ENCODE results near the gene NDUFB6. TPM values are rescaled to one million over a fixed set of nuclear protein-coding genes. Genes with fewer than 3 reads are reported as not detected.
"Not testable (repeated sequence)": the region's sequence is repeated elsewhere in the genome, so short reads cannot be mapped to it uniquely, and the experiment has no call there.

The NDUFB6 gene
- 10 to 100 TPM; 26.2 to 37.4 (median 30.0) TPM for total RNA-seq

DNA sequence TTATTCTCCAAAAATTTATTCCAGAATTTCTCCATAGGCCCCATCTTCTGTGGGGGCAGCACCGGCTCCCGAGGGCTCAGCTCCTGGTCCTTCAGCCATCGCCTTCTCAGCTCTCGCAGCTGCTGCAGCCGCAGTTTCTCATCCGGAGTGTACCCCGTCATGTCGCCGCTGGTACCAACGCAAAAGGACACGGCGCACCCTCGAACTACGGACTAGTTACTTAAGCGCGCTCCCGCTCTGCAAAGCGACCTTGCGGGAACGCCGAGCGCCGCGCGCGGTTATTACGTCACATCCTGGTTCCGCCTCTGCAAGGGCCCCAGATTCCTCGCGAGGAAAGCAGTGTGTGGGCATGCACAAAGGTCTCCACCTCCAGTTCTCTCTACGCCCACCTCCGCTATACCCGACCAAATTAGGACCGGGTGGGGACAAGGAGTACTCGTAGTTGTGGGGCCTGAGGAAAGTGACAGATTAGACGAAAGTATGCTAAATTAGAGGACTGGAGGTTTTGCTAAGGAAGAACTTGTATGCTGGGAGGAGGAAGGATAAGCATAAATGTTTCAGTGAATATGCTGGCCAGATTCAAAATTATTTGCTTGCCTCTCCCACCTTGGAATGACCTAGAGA is at the start of gene NDUFB6:
Gene NDUFB6 (minus strand): TSS at position 260 of the 624 bp plus-strand sequence. CDS start 99 bp downstream, at position 161.
- intact Hi-C loops (cut with DNase I; ENCODE audit: low total_unique reads): no loop called here
- Histone ChIP-seq H3K4me3 (peak within 1 kb of the TSS; percentile 89 to 91 (median 91)), H3K4me1 (peaks cover 0 to 9% of the 10 kb centered on the region in 2 donors), H3K27ac (peak within 1 kb of the TSS; percentile 92 to 95), H3K27me3 (no peaks in the 10 kb centered on the region), H3K9me3 (no peaks in the 10 kb centered on the region), H3K36me3 (no peaks in the 10 kb centered on the region)
- peak; percentile 88 to 89 for DNase-seq (ENCODE audit: low spot score in 2 of 2)
- peak; percentile 90 to 93 (median 91) for TF ChIP-seq POLR2AphosphoS5 (IDR thresholded peaks at IDR 0.05)
- TF ChIP-seq, protein P1, sequence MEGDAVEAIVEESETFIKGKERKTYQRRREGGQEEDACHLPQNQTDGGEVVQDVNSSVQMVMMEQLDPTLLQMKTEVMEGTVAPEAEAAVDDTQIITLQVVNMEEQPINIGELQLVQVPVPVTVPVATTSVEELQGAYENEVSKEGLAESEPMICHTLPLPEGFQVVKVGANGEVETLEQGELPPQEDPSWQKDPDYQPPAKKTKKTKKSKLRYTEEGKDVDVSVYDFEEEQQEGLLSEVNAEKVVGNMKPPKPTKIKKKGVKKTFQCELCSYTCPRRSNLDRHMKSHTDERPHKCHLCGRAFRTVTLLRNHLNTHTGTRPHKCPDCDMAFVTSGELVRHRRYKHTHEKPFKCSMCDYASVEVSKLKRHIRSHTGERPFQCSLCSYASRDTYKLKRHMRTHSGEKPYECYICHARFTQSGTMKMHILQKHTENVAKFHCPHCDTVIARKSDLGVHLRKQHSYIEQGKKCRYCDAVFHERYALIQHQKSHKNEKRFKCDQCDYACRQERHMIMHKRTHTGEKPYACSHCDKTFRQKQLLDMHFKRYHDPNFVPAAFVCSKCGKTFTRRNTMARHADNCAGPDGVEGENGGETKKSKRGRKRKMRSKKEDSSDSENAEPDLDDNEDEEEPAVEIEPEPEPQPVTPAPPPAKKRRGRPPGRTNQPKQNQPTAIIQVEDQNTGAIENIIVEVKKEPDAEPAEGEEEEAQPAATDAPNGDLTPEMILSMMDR (IDR thresholded peaks at IDR 0.05): no peak

DNA sequence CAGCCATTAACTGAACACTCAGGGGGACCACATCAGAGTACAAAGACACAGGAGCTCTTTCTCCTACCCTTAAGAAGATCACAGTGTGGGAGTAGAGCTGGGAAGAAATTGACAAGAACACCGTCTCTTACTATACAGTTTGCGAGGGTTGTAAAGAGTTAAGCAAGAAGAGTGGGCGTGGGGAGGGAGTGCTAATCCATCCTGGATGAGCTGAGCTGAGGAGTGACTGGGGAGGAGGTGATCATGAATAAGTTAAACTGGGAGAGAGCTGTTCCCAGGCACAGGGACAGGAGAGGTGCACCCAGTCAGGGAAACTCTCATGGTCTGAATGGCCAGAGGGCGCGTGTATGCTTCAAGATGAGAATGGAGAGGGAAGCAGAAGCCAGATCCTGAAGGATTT is 45.3 kb upstream of the NDUFB6 start:
- Histone ChIP-seq H3K27ac (no peak overlapping the region), H3K27me3 (peaks cover 0 to 3% of the 10 kb centered on the region in 2 donors), H3K4me1 (no peaks in the 10 kb centered on the region), H3K4me3 (no peak overlapping the region), H3K9me3 (no peaks in the 10 kb centered on the region), H3K36me3 (no peaks in the 10 kb centered on the region)
- no peak for TF ChIP-seq POLR2A (IDR thresholded peaks at IDR 0.05)
- no peak for TF ChIP-seq POLR2AphosphoS5 (IDR thresholded peaks at IDR 0.05)
- TF ChIP-seq, protein P1 (IDR thresholded peaks at IDR 0.05): no peak
- intact Hi-C loops (cut with DNase I; ENCODE audit: low total_unique reads): no loop called here
- no peak for DNase-seq (ENCODE audit: low spot score in 2 of 2)

DNA sequence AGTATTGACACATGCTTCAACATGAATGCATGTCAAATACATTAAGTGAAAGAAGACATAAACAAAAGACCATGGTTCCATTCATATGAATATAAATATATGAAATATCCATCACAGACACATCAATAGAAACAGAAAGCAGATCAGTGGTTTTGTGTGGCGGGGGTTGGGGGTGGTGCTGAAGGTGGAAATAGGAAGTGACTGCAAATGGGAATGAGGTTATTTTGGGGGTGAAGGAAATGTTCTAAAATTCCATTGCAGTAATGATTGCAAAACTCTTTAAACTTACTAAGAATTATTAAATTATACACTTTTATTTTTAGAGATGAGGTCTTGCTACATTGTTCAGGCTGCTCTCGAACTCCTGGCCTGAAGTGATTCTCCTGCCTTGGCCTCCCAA is 33.9 kb upstream of the NDUFB6 start:
- no peaks in the 10 kb centered on the region for H3K9me3 ChIP-seq
- intact Hi-C loops (cut with DNase I; ENCODE audit: low total_unique reads): no loop called here
- TF ChIP-seq POLR2AphosphoS5 (IDR thresholded peaks at IDR 0.05) (no peak), POLR2A (IDR thresholded peaks at IDR 0.05) (no peak)
- TF ChIP-seq, protein P1 (IDR thresholded peaks at IDR 0.05): no peak
- H3K36me3 ChIP-seq: no peaks in the 10 kb centered on the region
- H3K4me3 ChIP-seq: no peak overlapping the region
- DNase-seq (ENCODE audit: low spot score in 2 of 2): no peak
- no peaks in the 10 kb centered on the region for H3K4me1 ChIP-seq
- H3K27ac ChIP-seq: no peak overlapping the region
- H3K27me3 ChIP-seq: no peaks in the 10 kb centered on the region

DNA sequence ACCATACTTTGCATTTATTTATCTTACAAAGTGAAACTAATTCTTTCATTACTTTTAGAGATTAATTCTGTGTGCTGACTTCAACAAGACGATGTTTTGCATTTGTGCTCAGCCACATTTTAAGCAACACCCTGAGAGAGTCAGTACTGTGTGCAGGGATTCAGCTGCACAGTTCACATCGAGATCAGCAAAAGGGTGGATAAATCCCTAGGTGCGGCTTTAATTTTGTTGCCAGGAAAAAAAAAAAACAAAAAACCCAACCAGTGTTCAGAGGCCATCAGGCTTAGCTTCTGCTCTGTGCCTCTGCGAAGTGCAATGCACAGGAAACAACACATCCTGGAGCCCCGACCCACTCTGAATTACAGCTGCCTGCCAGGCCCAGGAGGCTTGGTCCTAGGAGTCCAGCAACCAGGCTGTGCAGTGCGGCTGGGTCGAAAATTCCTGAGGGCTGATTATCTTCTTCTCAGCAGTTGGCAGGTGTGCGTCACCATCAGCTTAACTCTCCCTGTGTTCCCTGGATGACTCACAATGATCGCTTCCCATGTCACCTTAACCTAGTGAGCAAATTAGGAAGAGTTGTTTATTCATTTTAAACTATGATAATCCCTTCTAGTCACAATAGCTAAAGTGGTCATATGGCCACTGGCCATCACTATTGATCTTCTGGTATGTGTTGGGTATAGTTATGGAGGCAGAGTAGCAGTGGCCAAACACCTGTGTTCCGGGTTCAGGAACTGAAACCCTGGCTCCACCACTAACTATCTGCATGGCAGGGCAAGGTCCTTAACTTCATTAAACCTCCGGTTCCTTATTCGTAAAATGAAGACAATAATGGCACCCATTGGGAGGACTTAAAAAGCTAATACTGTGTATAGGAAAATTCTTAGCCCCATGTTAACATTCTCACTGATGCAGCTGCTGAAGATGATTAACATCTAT is 31.2 kb upstream of the NDUFB6 start:
- no peaks in the 10 kb centered on the region for H3K27me3 ChIP-seq
- H3K4me1 ChIP-seq: no peaks in the 10 kb centered on the region
- no peak for DNase-seq (ENCODE audit: low spot score in 2 of 2)
- intact Hi-C loops (cut with DNase I; ENCODE audit: low total_unique reads): no loop called here
- no peaks in the 10 kb centered on the region for H3K9me3 ChIP-seq
- no peak overlapping the region for H3K4me3 ChIP-seq
- H3K27ac ChIP-seq: no peak overlapping the region
- no peak for TF ChIP-seq POLR2A (IDR thresholded peaks at IDR 0.05)
- TF ChIP-seq, protein P1 (IDR thresholded peaks at IDR 0.05): no peak
- no peak for TF ChIP-seq POLR2AphosphoS5 (IDR thresholded peaks at IDR 0.05)
- no peaks in the 10 kb centered on the region for H3K36me3 ChIP-seq

DNA sequence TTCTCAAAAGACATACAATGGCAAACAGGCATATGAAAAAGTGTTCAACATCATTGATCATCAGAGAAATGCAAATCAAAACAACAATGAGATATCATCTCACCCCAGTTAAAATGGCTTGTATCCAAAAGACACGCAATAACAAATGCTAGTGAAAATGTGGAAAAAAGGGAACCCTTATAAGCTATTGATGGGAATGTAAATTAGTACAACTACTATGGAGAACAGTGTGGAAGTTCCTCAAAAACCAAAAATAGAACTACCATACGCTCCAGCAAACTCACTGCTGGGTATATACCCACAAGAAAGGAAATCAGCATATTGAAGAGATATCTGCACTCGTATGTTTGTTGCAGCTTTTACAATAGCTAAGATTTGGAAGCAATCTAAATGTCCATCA is 26.1 kb upstream of the NDUFB6 start:
- DNase-seq (ENCODE audit: low spot score in 2 of 2); intact Hi-C loops (cut with DNase I; ENCODE audit: low total_unique reads); H3K9me3 ChIP-seq; H3K4me1 ChIP-seq; H3K36me3 ChIP-seq; H3K4me3 ChIP-seq; H3K27ac ChIP-seq; H3K27me3 ChIP-seq: not testable (repeated sequence)
